Measurements from ENCODE around the gene MIEF1.

The MIEF1 gene

DNA sequence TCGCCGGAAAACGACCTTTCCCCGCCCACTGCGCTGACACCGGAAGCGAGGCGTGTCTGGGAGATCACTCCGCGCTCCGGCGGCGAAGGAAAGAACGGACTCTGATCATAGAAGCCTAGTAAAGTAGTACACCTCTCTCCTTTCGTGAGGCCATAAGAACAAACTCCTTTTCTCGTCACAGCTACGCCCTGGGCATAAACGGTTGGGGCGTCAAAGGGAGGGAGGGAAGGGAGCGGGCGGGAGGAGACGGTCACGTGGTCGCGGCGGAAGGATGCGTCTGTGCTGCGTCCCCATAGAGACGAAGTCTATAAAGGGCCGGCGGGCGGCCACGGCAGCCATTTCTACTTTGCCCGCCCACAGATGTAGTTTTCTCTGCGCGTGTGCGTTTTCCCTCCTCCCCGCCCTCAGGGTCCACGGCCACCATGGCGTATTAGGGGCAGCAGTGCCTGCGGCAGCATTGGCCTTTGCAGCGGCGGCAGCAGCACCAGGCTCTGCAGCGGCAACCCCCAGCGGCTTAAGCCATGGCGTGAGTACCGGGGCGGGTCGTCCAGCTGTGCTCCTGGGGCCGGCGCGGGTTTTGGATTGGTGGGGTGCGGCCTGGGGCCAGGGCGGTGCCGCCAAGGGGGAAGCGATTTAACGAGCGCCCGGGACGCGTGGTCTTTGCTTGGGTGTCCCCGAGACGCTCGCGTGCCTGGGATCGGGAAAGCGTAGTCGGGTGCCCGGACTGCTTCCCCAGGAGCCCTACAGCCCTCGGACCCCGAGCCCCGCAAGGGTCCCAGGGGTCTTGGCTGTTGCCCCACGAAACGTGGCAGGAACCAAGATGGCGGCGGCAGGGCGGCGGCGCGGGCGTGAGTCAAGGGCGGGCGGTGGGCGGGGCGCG is 18.4 kb downstream of the MIEF1 start, which contains the start of gene ATF4 (continued):
- TF ChIP-seq, protein P1, sequence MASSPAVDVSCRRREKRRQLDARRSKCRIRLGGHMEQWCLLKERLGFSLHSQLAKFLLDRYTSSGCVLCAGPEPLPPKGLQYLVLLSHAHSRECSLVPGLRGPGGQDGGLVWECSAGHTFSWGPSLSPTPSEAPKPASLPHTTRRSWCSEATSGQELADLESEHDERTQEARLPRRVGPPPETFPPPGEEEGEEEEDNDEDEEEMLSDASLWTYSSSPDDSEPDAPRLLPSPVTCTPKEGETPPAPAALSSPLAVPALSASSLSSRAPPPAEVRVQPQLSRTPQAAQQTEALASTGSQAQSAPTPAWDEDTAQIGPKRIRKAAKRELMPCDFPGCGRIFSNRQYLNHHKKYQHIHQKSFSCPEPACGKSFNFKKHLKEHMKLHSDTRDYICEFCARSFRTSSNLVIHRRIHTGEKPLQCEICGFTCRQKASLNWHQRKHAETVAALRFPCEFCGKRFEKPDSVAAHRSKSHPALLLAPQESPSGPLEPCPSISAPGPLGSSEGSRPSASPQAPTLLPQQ (tag by site-specific recombination; IDR thresholded peaks at IDR 0.05) = peak; percentile 81
- 0 out of 2 replicates have a peak, but pooled peaks have one; percentile 13 for TF ChIP-seq ZNF214 (tag by site-specific recombination; IDR thresholded peaks at IDR 0.05; ENCODE audit: borderline replicate concordance)
- 0 out of 2 replicates have a peak, but pooled peaks have one; percentile 60 for TF ChIP-seq ZNF169 (tag by site-specific recombination; IDR thresholded peaks at IDR 0.05)
- peak; percentile 99; the same call in 1 of the 2 replicates for TF ChIP-seq KLF16 (tag by site-specific recombination; IDR thresholded peaks at IDR 0.05)
- peak; percentile 85 for TF ChIP-seq ZNF629 (tag by site-specific recombination; IDR thresholded peaks at IDR 0.05)
- TF ChIP-seq ZNF239 (tag by site-specific recombination; IDR thresholded peaks at IDR 0.05) = peak; percentile 63
- TF ChIP-seq BCL11A (tag by site-specific recombination; IDR thresholded peaks at IDR 0.05; ENCODE audit: low read depth) = no peak
- peak; percentile 4; the same call in 1 of the 2 replicates for TF ChIP-seq ZNF335 (tag by site-specific recombination; conservative IDR thresholded peaks at IDR 0.05)
- TF ChIP-seq TRIM28 (IDR thresholded peaks at IDR 0.05; ENCODE audit: borderline replicate concordance, low read length) = no peak
- TF ChIP-seq KLF7 (tag by site-specific recombination; IDR thresholded peaks at IDR 0.05; ENCODE audit: borderline replicate concordance) = peak; percentile 98
- no peak; the same call in 1 of the 2 replicates for TF ChIP-seq GLIS2 (tag by site-specific recombination; IDR thresholded peaks at IDR 0.05)
- TF ChIP-seq ZNF48 (tag by site-specific recombination; IDR thresholded peaks at IDR 0.05) = no peak
- TF ChIP-seq ZNF610 (tag by site-specific recombination; IDR thresholded peaks at IDR 0.05; ENCODE audit: borderline replicate concordance) = peak; percentile 45; the same call in 1 of the 2 replicates
- no peak; the same call in 1 of the 2 replicates for TF ChIP-seq ZNF645 (tag by site-specific recombination; IDR thresholded peaks at IDR 0.05)
- peak; percentile 99 for TF ChIP-seq ZFP37 (tag by site-specific recombination; IDR thresholded peaks at IDR 0.05)
- peak; percentile 94 for TF ChIP-seq SP7 (tag by site-specific recombination; IDR thresholded peaks at IDR 0.05)
- TF ChIP-seq ZNF366 (tag by site-specific recombination; conservative IDR thresholded peaks at IDR 0.05) = peak; percentile 84
- TF ChIP-seq, protein P2, sequence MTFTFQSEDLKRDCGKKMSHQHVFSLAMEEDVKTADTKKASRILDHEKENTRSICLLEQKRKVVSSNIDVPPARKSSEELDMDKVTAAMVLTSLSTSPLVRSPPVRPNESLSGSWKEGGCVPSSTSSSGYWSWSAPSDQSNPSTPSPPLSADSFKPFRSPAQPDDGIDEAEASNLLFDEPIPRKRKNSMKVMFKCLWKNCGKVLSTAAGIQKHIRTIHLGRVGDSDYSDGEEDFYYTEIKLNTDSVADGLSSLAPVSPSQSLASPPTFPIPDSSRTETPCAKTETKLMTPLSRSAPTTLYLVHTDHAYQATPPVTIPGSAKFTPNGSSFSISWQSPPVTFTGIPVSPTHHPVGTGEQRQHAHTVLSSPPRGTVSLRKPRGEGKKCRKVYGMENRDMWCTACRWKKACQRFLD (tag by site-specific recombination; IDR thresholded peaks at IDR 0.05) = 0 out of 2 replicates have a peak, but pooled peaks have one; percentile 7
- 0 out of 2 replicates have a peak, but pooled peaks have one; percentile 42 for TF ChIP-seq ZNF10 (tag by site-specific recombination; IDR thresholded peaks at IDR 0.05)
- peak; percentile 99 for TF ChIP-seq SP3 (tag by site-specific recombination; IDR thresholded peaks at IDR 0.05)
- no peak for TF ChIP-seq ZNF677 (tag by site-specific recombination; IDR thresholded peaks at IDR 0.05)
- peak; percentile 64; the same call in 1 of the 2 replicates for TF ChIP-seq ZNF394 (tag by site-specific recombination; IDR thresholded peaks at IDR 0.05; ENCODE audit: borderline replicate concordance)
- TF ChIP-seq HOXC10 (CRISPR knock-in tag; IDR thresholded peaks at IDR 0.05) = 0 out of 2 replicates have a peak, but pooled peaks have one; percentile 83
- TF ChIP-seq, protein P3, sequence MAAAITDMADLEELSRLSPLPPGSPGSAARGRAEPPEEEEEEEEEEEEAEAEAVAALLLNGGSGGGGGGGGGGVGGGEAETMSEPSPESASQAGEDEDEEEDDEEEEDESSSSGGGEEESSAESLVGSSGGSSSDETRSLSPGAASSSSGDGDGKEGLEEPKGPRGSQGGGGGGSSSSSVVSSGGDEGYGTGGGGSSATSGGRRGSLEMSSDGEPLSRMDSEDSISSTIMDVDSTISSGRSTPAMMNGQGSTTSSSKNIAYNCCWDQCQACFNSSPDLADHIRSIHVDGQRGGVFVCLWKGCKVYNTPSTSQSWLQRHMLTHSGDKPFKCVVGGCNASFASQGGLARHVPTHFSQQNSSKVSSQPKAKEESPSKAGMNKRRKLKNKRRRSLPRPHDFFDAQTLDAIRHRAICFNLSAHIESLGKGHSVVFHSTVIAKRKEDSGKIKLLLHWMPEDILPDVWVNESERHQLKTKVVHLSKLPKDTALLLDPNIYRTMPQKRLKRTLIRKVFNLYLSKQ (tag by site-specific recombination; IDR thresholded peaks at IDR 0.05; ENCODE audit: borderline replicate concordance) = no peak
- TF ChIP-seq, protein P4, sequence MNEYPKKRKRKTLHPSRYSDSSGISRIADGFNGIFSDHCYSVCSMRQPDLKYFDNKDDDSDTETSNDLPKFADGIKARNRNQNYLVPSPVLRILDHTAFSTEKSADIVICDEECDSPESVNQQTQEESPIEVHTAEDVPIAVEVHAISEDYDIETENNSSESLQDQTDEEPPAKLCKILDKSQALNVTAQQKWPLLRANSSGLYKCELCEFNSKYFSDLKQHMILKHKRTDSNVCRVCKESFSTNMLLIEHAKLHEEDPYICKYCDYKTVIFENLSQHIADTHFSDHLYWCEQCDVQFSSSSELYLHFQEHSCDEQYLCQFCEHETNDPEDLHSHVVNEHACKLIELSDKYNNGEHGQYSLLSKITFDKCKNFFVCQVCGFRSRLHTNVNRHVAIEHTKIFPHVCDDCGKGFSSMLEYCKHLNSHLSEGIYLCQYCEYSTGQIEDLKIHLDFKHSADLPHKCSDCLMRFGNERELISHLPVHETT (tag by site-specific recombination; IDR thresholded peaks at IDR 0.05) = peak; percentile 96
- TF ChIP-seq, protein P5, sequence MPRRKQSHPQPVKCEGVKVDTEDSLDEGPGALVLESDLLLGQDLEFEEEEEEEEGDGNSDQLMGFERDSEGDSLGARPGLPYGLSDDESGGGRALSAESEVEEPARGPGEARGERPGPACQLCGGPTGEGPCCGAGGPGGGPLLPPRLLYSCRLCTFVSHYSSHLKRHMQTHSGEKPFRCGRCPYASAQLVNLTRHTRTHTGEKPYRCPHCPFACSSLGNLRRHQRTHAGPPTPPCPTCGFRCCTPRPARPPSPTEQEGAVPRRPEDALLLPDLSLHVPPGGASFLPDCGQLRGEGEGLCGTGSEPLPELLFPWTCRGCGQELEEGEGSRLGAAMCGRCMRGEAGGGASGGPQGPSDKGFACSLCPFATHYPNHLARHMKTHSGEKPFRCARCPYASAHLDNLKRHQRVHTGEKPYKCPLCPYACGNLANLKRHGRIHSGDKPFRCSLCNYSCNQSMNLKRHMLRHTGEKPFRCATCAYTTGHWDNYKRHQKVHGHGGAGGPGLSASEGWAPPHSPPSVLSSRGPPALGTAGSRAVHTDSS (tag by site-specific recombination; IDR thresholded peaks at IDR 0.05) = peak; percentile 27; the same call in 1 of the 2 replicates
- no peak for TF ChIP-seq ZNF549 (tag by site-specific recombination; IDR thresholded peaks at IDR 0.05)
- TF ChIP-seq ZBTB44 (tag by site-specific recombination; IDR thresholded peaks at IDR 0.05) = 0 out of 2 replicates have a peak, but pooled peaks have one; percentile 14
- peak; percentile 69; the same call in 1 of the 2 replicates for TF ChIP-seq ZFP41 (tag by site-specific recombination; IDR thresholded peaks at IDR 0.05; ENCODE audit: borderline replicate concordance)

Data from HEK293 (cell line).